Left ventricle myocardium inferior (tissue), 1 donor: ENCODE results near the gene ATG4C. TPM values are rescaled to one million over a fixed set of nuclear protein-coding genes. Genes with fewer than 3 reads are reported as not detected.

ENCODE experiments used
- DNase-seq: peaks from one replicate; pipeline ENCODE4 v3.0.0-alpha.2; 2020
- H3K27ac ChIP-seq: fragments of 200-600 bp; replicated peaks from 2 replicates; pipeline ENCODE4 v1.8.0; 2021
- H3K27me3 ChIP-seq: fragments of 200-600 bp; 2 replicates; pipeline ENCODE4 v1.8.0; 2021; ENCODE audit warnings: low read depth
- H3K36me3 ChIP-seq: fragments of 200-600 bp; 2 replicates; pipeline ENCODE4 v1.8.0; 2021
- H3K4me1 ChIP-seq: fragments of 200-600 bp; 2 replicates; pipeline ENCODE4 v1.8.0; 2021
- H3K4me3 ChIP-seq: fragments of 200-600 bp; 2 replicates; pipeline ENCODE4 v1.8.0; 2021; ENCODE audit warnings: mild to moderate bottlenecking, moderate library complexity
- H3K9me3 ChIP-seq: fragments of 200-600 bp; replicated peaks from 2 replicates; pipeline ENCODE4 v1.8.0; 2021
- intact Hi-C: fragments of 100-400 bp; cut with micrococcal nuclease; formaldehyde crosslinking; loops from one replicate; pipeline ENCODE4 v1.11.0; 2022
- total RNA-seq: library from RNA; stranded (reverse); fragmentation: NEBNext Ultra II Directional; extraction: Animal tissue kit (Norgen Biotek cat#: 25700); gene quantifications from one replicate; pipeline ENCODE4 v1.2.1, GENCODE V29; 2021
- TF ChIP-seq, protein P1 (sequence below): fragments of 200-600 bp; IDR thresholded peaks from 2 replicates; pipeline ENCODE4 v1.8.0; 2021; ENCODE audit warnings: antibody characterized with exemption, mild to moderate bottlenecking, borderline replicate concordance
- donor health status: DM: no; HTN: yes; CAD: no; lungs with severe emphysema.

The ATG4C gene
- total RNA-seq, 1 donor from 2014 or later = 10.9 TPM

DNA sequence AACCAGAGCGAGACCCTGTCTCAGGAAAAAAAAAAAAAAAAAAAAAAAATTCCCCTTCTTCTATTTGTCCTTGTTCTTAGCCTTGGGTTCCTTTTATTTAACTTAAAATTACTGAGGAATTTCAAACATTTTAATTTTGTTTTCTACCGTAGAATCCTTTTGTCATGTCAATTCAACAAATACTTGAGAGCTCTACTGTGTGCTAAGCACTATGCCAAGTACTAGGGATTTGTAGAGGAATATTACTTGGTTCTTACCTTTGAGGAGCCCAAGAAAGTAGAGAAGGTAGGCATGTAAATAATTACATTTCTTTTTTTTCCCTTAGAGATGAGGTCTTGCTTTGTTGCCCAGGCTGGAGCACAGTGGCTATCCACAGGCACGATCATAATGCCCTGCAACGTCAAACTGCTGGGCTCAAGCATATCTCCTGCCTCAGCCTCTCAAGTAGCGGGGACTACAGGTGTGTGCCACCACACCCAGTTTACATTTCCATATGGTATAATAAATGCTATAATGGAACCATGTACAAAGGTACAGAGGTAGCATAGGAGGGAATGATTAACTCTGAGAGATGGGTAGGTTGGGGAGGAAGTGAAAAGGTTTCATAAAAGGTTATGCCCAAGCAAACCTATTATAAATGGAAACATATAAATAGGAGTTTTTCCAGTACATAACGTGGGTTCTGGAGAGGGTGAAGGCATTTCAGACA is 104.0 kb downstream of the ATG4C start:
- H3K4me1 ChIP-seq = no peaks in the 10 kb centered on the region
- intact Hi-C loops = no loop called here

DNA sequence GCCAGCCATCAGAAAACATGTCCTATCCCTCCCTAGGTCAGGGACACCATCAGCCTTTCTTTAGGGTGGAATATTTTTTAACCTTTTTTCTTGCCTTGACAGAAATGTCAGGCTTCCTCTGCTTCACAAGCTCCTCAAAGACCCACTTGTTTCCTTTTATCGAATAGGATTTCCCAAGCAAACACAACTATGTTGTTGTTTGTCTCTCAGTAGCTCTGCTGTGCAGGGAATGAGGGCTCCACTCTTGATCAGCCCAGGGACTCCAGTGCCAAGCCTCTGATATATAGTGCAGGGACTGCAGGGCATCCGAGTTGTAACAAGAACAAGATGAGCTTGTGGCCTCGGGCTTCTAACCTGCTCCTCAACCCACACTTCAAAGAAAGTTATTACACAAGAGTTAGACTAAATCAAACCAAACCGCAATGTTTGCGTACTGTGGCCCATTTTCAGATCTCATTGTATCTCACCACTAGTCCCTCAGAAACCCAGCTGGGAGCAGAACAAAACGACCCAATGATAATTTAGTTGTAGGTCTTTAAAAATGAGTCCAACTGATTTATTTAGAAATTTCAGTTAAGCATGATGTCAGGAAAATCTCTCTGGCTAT is 108.1 kb downstream of the ATG4C start:
- Histone ChIP-seq H3K27me3 (peaks cover 13% of the 10 kb centered on the region), H3K4me1 (no peaks in the 10 kb centered on the region), H3K36me3 (no peaks in the 10 kb centered on the region), H3K9me3 (no peaks in the 10 kb centered on the region), H3K4me3 (no peak overlapping the region), H3K27ac (no peak overlapping the region)
- no peak for DNase-seq
- TF ChIP-seq, protein P1, sequence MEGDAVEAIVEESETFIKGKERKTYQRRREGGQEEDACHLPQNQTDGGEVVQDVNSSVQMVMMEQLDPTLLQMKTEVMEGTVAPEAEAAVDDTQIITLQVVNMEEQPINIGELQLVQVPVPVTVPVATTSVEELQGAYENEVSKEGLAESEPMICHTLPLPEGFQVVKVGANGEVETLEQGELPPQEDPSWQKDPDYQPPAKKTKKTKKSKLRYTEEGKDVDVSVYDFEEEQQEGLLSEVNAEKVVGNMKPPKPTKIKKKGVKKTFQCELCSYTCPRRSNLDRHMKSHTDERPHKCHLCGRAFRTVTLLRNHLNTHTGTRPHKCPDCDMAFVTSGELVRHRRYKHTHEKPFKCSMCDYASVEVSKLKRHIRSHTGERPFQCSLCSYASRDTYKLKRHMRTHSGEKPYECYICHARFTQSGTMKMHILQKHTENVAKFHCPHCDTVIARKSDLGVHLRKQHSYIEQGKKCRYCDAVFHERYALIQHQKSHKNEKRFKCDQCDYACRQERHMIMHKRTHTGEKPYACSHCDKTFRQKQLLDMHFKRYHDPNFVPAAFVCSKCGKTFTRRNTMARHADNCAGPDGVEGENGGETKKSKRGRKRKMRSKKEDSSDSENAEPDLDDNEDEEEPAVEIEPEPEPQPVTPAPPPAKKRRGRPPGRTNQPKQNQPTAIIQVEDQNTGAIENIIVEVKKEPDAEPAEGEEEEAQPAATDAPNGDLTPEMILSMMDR = no peak
- intact Hi-C loops = no loop called here

More for the DNA sequence above, 104.0 kb downstream of the ATG4C start:
- Histone ChIP-seq H3K27ac (no peak overlapping the region), H3K36me3 (no peaks in the 10 kb centered on the region), H3K4me3 (no peak overlapping the region), H3K27me3 (peaks cover 32% of the 10 kb centered on the region), H3K9me3 (no peaks in the 10 kb centered on the region)
- TF ChIP-seq, protein P1 = no peak
- DNase-seq = no peak

GRCh38 chr1:62897788-62898187 is 113.9 kb downstream of the ATG4C start:
- Histone ChIP-seq H3K27ac (no peak overlapping the region), H3K4me3 (no peak overlapping the region), H3K4me1 (no peaks in the 10 kb centered on the region), H3K27me3 (no peaks in the 10 kb centered on the region), H3K9me3 (no peaks in the 10 kb centered on the region), H3K36me3 (no peaks in the 10 kb centered on the region)
- no peak for DNase-seq
- TF ChIP-seq, protein P1 = no peak
- intact Hi-C loops = no loop called here

DNA sequence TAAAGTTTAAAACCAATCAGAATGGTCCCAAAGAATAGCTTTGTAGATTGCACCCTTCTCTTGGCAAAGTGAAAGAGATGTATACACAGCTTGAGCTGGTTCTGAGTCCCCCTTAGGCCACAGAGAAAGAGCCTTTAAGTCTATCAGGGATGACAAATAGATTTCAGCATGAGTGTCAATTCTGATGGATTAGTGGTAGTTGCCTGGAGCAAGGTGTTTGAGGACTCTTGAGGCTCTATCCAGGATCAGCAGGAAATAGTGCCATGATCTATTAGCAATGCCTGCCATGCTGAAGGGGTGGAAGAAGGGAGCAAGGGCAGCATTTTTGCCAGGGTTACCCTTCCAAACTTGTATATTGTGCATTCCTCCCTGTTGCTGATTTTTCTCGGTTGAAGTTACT is 116.6 kb downstream of the ATG4C start:
- no peaks in the 10 kb centered on the region for H3K27me3 ChIP-seq
- DNase-seq = no peak
- no peaks in the 10 kb centered on the region for H3K36me3 ChIP-seq
- H3K4me1 ChIP-seq = no peaks in the 10 kb centered on the region
- H3K27ac ChIP-seq = no peak overlapping the region
- no peaks in the 10 kb centered on the region for H3K9me3 ChIP-seq
- intact Hi-C loops = no loop called here
- TF ChIP-seq, protein P1 = no peak
- H3K4me3 ChIP-seq = no peak overlapping the region

DNA sequence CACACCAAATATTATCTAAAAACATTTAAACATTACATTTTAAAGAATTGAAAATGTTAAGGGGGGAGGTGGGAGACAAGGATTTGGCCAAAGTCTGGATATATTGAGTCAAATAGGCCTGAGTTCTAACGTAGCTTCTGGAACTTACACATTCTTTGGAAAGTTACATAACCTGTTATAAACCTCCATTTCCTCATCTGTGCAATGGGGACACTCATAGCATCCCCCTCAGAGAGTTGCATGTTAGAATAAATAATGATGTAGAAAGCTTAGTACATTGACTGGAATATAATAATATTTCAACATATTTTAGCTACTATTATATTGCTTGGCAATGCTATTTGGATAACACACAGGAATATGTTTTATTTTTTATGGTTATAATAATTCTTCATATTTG is 117.7 kb downstream of the ATG4C start:
- H3K27ac ChIP-seq = no peak overlapping the region
- TF ChIP-seq, protein P1 = no peak
- no peaks in the 10 kb centered on the region for H3K4me1 ChIP-seq
- no peaks in the 10 kb centered on the region for H3K9me3 ChIP-seq
- H3K36me3 ChIP-seq = no peaks in the 10 kb centered on the region
- H3K4me3 ChIP-seq = no peak overlapping the region
- no peak for DNase-seq
- H3K27me3 ChIP-seq = peaks cover 3% of the 10 kb centered on the region
- intact Hi-C loops = no loop called here
